Endodermal cell (in vitro differentiated cells): ENCODE data around the gene SH3TC1. TPM values are rescaled to one million over a fixed set of nuclear protein-coding genes. Genes with fewer than 3 reads are reported as not detected.

Source experiments
- DNase-seq: peaks from one replicate; pipeline ENCODE4 v3.0.0-alpha.2; 2017
- H3K27ac ChIP-seq: 2 replicates; pipeline ENCODE4 v1.5.1; 2013; ENCODE audit warnings: mild to moderate bottlenecking, low read depth, low read length, moderate library complexity
- H3K27me3 ChIP-seq: 2 replicates; pipeline ENCODE4 v1.6.1; 2013; ENCODE audit warnings: mild to moderate bottlenecking, low read length, moderate library complexity; ENCODE audit not compliant: insufficient read depth, control insufficient read depth, poor library complexity, severe bottlenecking
- H3K36me3 ChIP-seq: 2 replicates; pipeline ENCODE4 v1.7.0; 2013; ENCODE audit warnings: mild to moderate bottlenecking, low read length, moderate library complexity; ENCODE audit not compliant: control insufficient read depth, insufficient read depth
- H3K4me1 ChIP-seq: one replicate; pipeline ENCODE4 v1.7.0; 2013; ENCODE audit warnings: low read length; ENCODE audit not compliant: control insufficient read depth, insufficient read depth
- H3K4me3 ChIP-seq: 2 replicates; pipeline ENCODE4 v1.5.1; 2013; ENCODE audit warnings: mild to moderate bottlenecking, low read length, moderate library complexity
- H3K9ac ChIP-seq: 2 replicates; pipeline ENCODE4 v1.6.1; 2013; ENCODE audit warnings: mild to moderate bottlenecking, low read length, moderate library complexity; ENCODE audit not compliant: poor library complexity, severe bottlenecking; ENCODE audit errors: extremely low read depth
- H3K9me3 ChIP-seq: 2 replicates; pipeline ENCODE4 v1.6.1; 2013; ENCODE audit warnings: mild to moderate bottlenecking, low read length, moderate library complexity; ENCODE audit not compliant: control insufficient read depth
- H3K27ac Mint-ChIP-seq: 2 replicates; pipeline ENCODE4 v1.8.0; 2020; ENCODE audit warnings: mixed read lengths
- H3K27me3 Mint-ChIP-seq: 2 replicates; pipeline ENCODE4 v1.8.0; 2021; ENCODE audit warnings: mild to moderate bottlenecking, mixed read lengths; ENCODE audit not compliant: insufficient read depth
- H3K36me3 Mint-ChIP-seq: 2 replicates; pipeline ENCODE4 v1.8.0; 2020; ENCODE audit warnings: low read depth, mixed read lengths
- H3K4me1 Mint-ChIP-seq: 2 replicates; pipeline ENCODE4 v1.8.0; 2020; ENCODE audit warnings: mixed read lengths
- H3K4me3 Mint-ChIP-seq: 2 replicates; pipeline ENCODE4 v1.8.0; 2020; ENCODE audit warnings: mild to moderate bottlenecking, moderate library complexity, mixed read lengths
- H3K9me3 Mint-ChIP-seq: 2 replicates; pipeline ENCODE4 v1.8.0; 2020; ENCODE audit warnings: mild to moderate bottlenecking, mixed read lengths
- CTCF ChIP-seq: fragments of 200-600 bp; sonication (generic); conservative IDR thresholded peaks from 2 replicates; pipeline ENCODE4 v1.5.0; 2021; ENCODE audit warnings: antibody characterized with exemption, mild to moderate bottlenecking
- WGBS, 2 experiments: methylation state at CpG; one replicate each; pipeline versions ENCODE4 v1.1.5 to v1.1.7; 2013; ENCODE audit warnings: missing lambda C conversion rate in 2 of 2, mixed read lengths in 1 of 2; ENCODE audit not compliant: insufficient coverage in 1 of 2, insufficient read length in 1 of 2; 5-methylcytosine and 5-hydroxymethylcytosine counted together
- total RNA-seq, 2 donors: library from RNA; stranded (reverse); fragmentation: NEBNext Ultra II Directional in 1 of 2; extraction: Animal tissue kit (Norgen Biotek cat#: 25700) in 1 of 2; gene quantifications; 2 replicates in 1 of 2; 3 replicates in 1 of 2; pipeline ENCODE4 v1.2.1, GENCODE V29; 2021

Gene SH3TC1
- total RNA-seq, 2 donors from 2014 or later = 1.9 to 2.6 TPM

- Mint-ChIP-seq H3K9me3 (no peaks in the 10 kb centered on the region), H3K4me3 (no peak overlapping the region), H3K36me3 (no peaks in the 10 kb centered on the region), H3K4me1 (peaks cover 4% of the 10 kb centered on the region), H3K27me3 (peaks cover 49% of the 10 kb centered on the region), H3K27ac (no peak overlapping the region)
- no peaks in the 10 kb centered on the region for H3K4me1 ChIP-seq
- peaks cover 52% of the 10 kb centered on the region for H3K27me3 ChIP-seq
- no peak for DNase-seq
- WGBS, 2 experiments = 83 to 88% methylated on average over 6 to 8 of the region's 8 CpGs
- H3K4me3 ChIP-seq = no peak overlapping the region
- no peaks in the 10 kb centered on the region for H3K36me3 ChIP-seq
- no peak overlapping the region for H3K27ac ChIP-seq
- no peaks in the 10 kb centered on the region for H3K9me3 ChIP-seq
- no peak overlapping the region for H3K9ac ChIP-seq
- no peak for TF ChIP-seq CTCF
Measured at GRCh38 chr4:8156617-8157016, 42.5 kb upstream of the SH3TC1 start.

GRCh38 chr4:8157496-8157895 lies 41.6 kb upstream of the SH3TC1 start:
- H3K9ac ChIP-seq = no peak overlapping the region
- DNase-seq = no peak
- no peak overlapping the region for H3K27ac ChIP-seq
- H3K9me3 ChIP-seq = no peaks in the 10 kb centered on the region
- H3K4me3 ChIP-seq = no peak overlapping the region
- WGBS, 2 experiments = 58 to 60% methylated on average over 10 to 15 of the region's 15 CpGs
- Mint-ChIP-seq H3K4me3 (peak overlapping the region; percentile 84), H3K27ac (no peak overlapping the region), H3K4me1 (peaks cover 4% of the 10 kb centered on the region), H3K36me3 (no peaks in the 10 kb centered on the region), H3K9me3 (no peaks in the 10 kb centered on the region), H3K27me3 (peaks cover 54% of the 10 kb centered on the region)
- H3K36me3 ChIP-seq = no peaks in the 10 kb centered on the region
- H3K27me3 ChIP-seq = peaks cover 52% of the 10 kb centered on the region
- H3K4me1 ChIP-seq = no peaks in the 10 kb centered on the region
- no peak for TF ChIP-seq CTCF

GRCh38 chr4:8157944-8158709 lies 41.0 kb upstream of the SH3TC1 start:
- no peak for DNase-seq
- H3K27me3 Mint-ChIP-seq = peaks cover 55% of the 10 kb centered on the region
- 3 to 5% methylated on average over 22 to 70 of the region's 70 CpGs for WGBS, 2 experiments
- H3K36me3 Mint-ChIP-seq = no peaks in the 10 kb centered on the region
- Histone ChIP-seq H3K4me3 (peak overlapping the region; percentile 75), H3K36me3 (no peaks in the 10 kb centered on the region), H3K4me1 (no peaks in the 10 kb centered on the region), H3K9ac (no peak overlapping the region), H3K27ac (no peak overlapping the region), H3K27me3 (peaks cover 52% of the 10 kb centered on the region), H3K9me3 (no peaks in the 10 kb centered on the region)
- peak overlapping the region; percentile 84 for H3K4me3 Mint-ChIP-seq
- H3K27ac Mint-ChIP-seq = no peak overlapping the region
- no peaks in the 10 kb centered on the region for H3K9me3 Mint-ChIP-seq
- no peak for TF ChIP-seq CTCF
- H3K4me1 Mint-ChIP-seq = peaks cover 4% of the 10 kb centered on the region
